Heart left ventricle (tissue), 16 donors: ENCODE data around the gene P4HTM. TPM values are rescaled to one million over a fixed set of nuclear protein-coding genes. Genes with fewer than 3 reads are reported as not detected.

Experiments used
- ATAC-seq, 4 donors: fragments of 200-7000 bp; cut with Tn5 transposase; one replicate each; pipeline ENCODE4 v1.9.1; 2020 to 2022; ENCODE audit warnings: moderate library complexity in 4 of 4, mild to moderate bottlenecking in 3 of 4, moderate number of reproducible peaks in 1 of 4
- DNase-seq, 5 donors: peaks; one replicate each; pipeline ENCODE4 v3.0.0-alpha.2; 2020
- H3K27ac ChIP-seq, 12 donors: fragments of 200-600 bp; sonication (generic) in 4 of 12; one replicate each; pipeline versions ENCODE4 v1.5.0 to v1.8.0; 2016 to 2022; ENCODE audit warnings: mild to moderate bottlenecking in 2 of 12
- H3K27me3 ChIP-seq, 9 donors: fragments of 200-600 bp; sonication (generic) in 2 of 9; one replicate each; pipeline versions ENCODE4 v1.5.1 to v1.8.0; 2016 to 2022; ENCODE audit warnings: mild to moderate bottlenecking in 3 of 9
- H3K36me3 ChIP-seq, 9 donors: fragments of 200-600 bp; sonication (generic) in 2 of 9; one replicate each; pipeline versions ENCODE4 v1.5.0 to v1.8.0; 2018 to 2022; ENCODE audit warnings: mild to moderate bottlenecking in 2 of 9
- H3K4me1 ChIP-seq, 12 donors: fragments of 200-600 bp; sonication (generic) in 4 of 12; one replicate each; pipeline versions ENCODE4 v1.5.0 to v1.8.0; 2016 to 2022; ENCODE audit warnings: mild to moderate bottlenecking in 3 of 12
- H3K4me3 ChIP-seq, 12 donors: fragments of 200-600 bp; sonication (generic) in 4 of 12; one replicate each; pipeline versions ENCODE4 v1.5.0 to v1.8.0; 2017 to 2022; ENCODE audit warnings: mild to moderate bottlenecking in 9 of 12, moderate library complexity in 4 of 12
- H3K9me3 ChIP-seq, 12 donors: fragments of 200-600 bp; sonication (generic) in 4 of 12; one replicate each; pipeline versions ENCODE4 v1.5.0 to v1.8.0; 2016 to 2022; ENCODE audit warnings: mild to moderate bottlenecking in 1 of 12
- CTCF ChIP-seq, 12 donors: fragments of 200-600 bp; sonication (generic) in 4 of 12; IDR thresholded peaks; one replicate each; pipeline versions ENCODE4 v1.5.0 to v1.8.0; 2018 to 2022; ENCODE audit warnings: antibody characterized with exemption in 12 of 12, mild to moderate bottlenecking in 5 of 12
- POLR2A ChIP-seq, 2 donors: fragments of 450-650 bp; IDR thresholded peaks; one replicate each; pipeline ENCODE4 v1.6.1; 2017; ENCODE audit warnings: antibody characterized with exemption in 2 of 2, mild to moderate bottlenecking in 2 of 2, moderate library complexity in 2 of 2
- WGBS, 4 donors: extraction: QIAGEN DNeasy Blood & Tissue Kit in 2 of 4; methylation state at CpG; one replicate each; pipeline versions ENCODE4 v1.1.5 to v1.1.7; 2013 to 2018; 5-methylcytosine and 5-hydroxymethylcytosine counted together
- intact Hi-C, 10 donors: fragments of 100-400 bp; cut with DNase I; formaldehyde crosslinking; loops; one replicate each; pipeline versions ENCODE4 v1.11.1 to v1.14.2; 2022
- polyA plus RNA-seq, 2 donors: library from polyadenylated mRNA; stranded (reverse); fragments of 200-250 nt; gene quantifications; one replicate each; pipeline ENCODE4 v1.2.3, GENCODE V29; 2013
- total RNA-seq, 9 donors: library from RNA; depleted of rRNA in 2 of 9; stranded (reverse); fragments of >200 nt in 2 of 9; fragmentation: NEBNext Ultra II Directional in 3 of 9; extraction: Animal tissue kit (Norgen Biotek cat#: 25700) in 3 of 9; gene quantifications; one replicate each; pipeline versions ENCODE4 v1.1.0 to v1.2.4, GENCODE V29; 2016 to 2023
- donor health status: ischemic (EF 13 %, LVEDD 7.1; RV severe dilation, severe dysfunction).
- donor health status: healthy with polysubstance abuse.
- donor health status: DM: no; HTN: yes; CAD: no.
- donor health status: DM: no; HTN: no; CAD: no.
- donor health status: ischemic (EF 25% LVEDD 6.9; RV normal size, moderate dysfunction).
- donor health status: ischemic (EF 25% LVEDD 5.7; RV mildly dilated, moderate dysfunction).
- donor health status: healthy.
- donor health status: DM: yes; HTN: yes; CAD: no.
- donor health status: ischemic (EF 35%, LVEDD 5.7; RV mildly dilated, moderate dysfunction).
- donor health status: nonischemic (EF 11% LVEDD 7.7; RV severe dilation, severe dysfunction).
- donor health status: DM: yes; HTN: yes; CAD: no.
- donor health status: PGD.
- donor health status: ischemic (EF 29% LVEDD 5.4; RV normal size, mild dysfunction).
- donor health status: nonischemic (EF 23%, LVEDD 6.1; RV moderate dilation, normal function).

Gene P4HTM
- total and polyA plus RNA-seq, 11 donors = 19.0 to 42.7 (median 33.9) TPM

- Histone ChIP-seq H3K27ac (peak overlapping the region; percentile 68 to 98 (median 90)), H3K36me3 (peaks cover 0 to 31% (median 21%) of the 10 kb centered on the region in 9 donors), H3K4me1 (peaks cover 0 to 36% (median 22%) of the 10 kb centered on the region in 12 donors), H3K9me3 (no peaks in the 10 kb centered on the region), H3K27me3 (no peaks in the 10 kb centered on the region), H3K4me3 (peak overlapping the region; percentile 63 to 95 (median 87))
- 4 to 13% (median 7%) methylated on average over 12 to 21 of the region's 21 CpGs for WGBS, 4 donors
- intact Hi-C loops = loop anchor here in 6 of 10 donors (2.0 to 10.0 kb wide), 5 partner anchors 32 to 458 kb away; partner anchors contain the start of gene QRICH1 (in 2 of the 6)
- DNase-seq (no peak), ATAC-seq (no peak)
- TF ChIP-seq CTCF (IDR thresholded peaks at IDR 0.05) (no peak), POLR2A (IDR thresholded peaks at IDR 0.05) (no peak)
Observed at GRCh38 chr3:48989126-48989795, 780 bp upstream of the P4HTM start.

GRCh38 chr3:48990636-48991469, 812 bp downstream of the P4HTM start:
- H3K27ac ChIP-seq = peak overlapping the region; percentile 68 to 98 (median 90)
- intact Hi-C loops = loop anchor here in 1 of 10 donors (5.0 kb wide), 1 partner anchor 456 kb away; no protein-coding TSS in a partner anchor
- TF ChIP-seq CTCF (IDR thresholded peaks at IDR 0.05) (no peak), POLR2A (IDR thresholded peaks at IDR 0.05) (no peak)
- DNase-seq = peak in 1 of 5 donors; percentile 58
- WGBS, 4 donors = 5 to 7% (median 6%) methylated on average over 22 to 40 of the region's 40 CpGs
- ATAC-seq = peak; percentile 3 to 35 (median 26)
- peaks cover 0 to 36% (median 22%) of the 10 kb centered on the region in 12 donors for H3K4me1 ChIP-seq
- H3K4me3 ChIP-seq = peak overlapping the region; percentile 63 to 95 (median 87)
- H3K9me3 ChIP-seq = no peaks in the 10 kb centered on the region
- no peaks in the 10 kb centered on the region for H3K27me3 ChIP-seq
- peaks cover 0 to 20% (median 11%) of the 10 kb centered on the region in 9 donors for H3K36me3 ChIP-seq

- H3K4me3 ChIP-seq = peak overlapping the region in 4 of 12 donors; percentile 94 to 95 (median 95)
- peaks cover 0 to 36% (median 22%) of the 10 kb centered on the region in 12 donors for H3K4me1 ChIP-seq
- H3K9me3 ChIP-seq = no peaks in the 10 kb centered on the region
- H3K36me3 ChIP-seq = peaks cover 0 to 23% (median 1%) of the 10 kb centered on the region in 9 donors
- WGBS, 4 donors = 69 to 80% (median 76%) methylated on average over 5 of the region's 5 CpGs
- H3K27me3 ChIP-seq = no peaks in the 10 kb centered on the region
- ATAC-seq (no peak), DNase-seq (no peak)
- peak overlapping the region in 9 of 12 donors; percentile 73 to 98 (median 91) for H3K27ac ChIP-seq
- TF ChIP-seq POLR2A (IDR thresholded peaks at IDR 0.05) = no peak
- no peak for TF ChIP-seq CTCF (IDR thresholded peaks at IDR 0.05)
- intact Hi-C loops = loop anchor here in 1 of 10 donors (5.0 kb wide), 1 partner anchor 455 kb away; no protein-coding TSS in a partner anchor
Observed at GRCh38 chr3:48991851-48992545, 2.0 kb downstream of the P4HTM start.
